SK-N-SH treated with all-trans-retinoic acid at 6 μM for 48 hours (cell line): ENCODE results near the gene GSTP1.

ENCODE experiments used
- ARNTL ChIP-seq: fragments of 450-650 bp; formaldehyde crosslinking; IDR thresholded peaks from 2 replicates; pipeline ENCODE4 v1.5.0; 2020; ENCODE audit warnings: low read depth, mild to moderate bottlenecking, moderate library complexity, borderline replicate concordance
- BACH2 ChIP-seq: fragments of 250-450 bp; sonication (Bioruptor Pico); IDR thresholded peaks from 2 replicates; pipeline ENCODE4 v1.9.0; 2021; ENCODE audit warnings: mild to moderate bottlenecking, borderline replicate concordance
- CSDC2 ChIP-seq: fragments of 250-450 bp; sonication (Bioruptor Pico); IDR thresholded peaks from 2 replicates; pipeline ENCODE4 v1.5.0; 2020; ENCODE audit warnings: mild to moderate bottlenecking, moderate library complexity
- GLIS3 ChIP-seq: fragments of 250-450 bp; sonication (Bioruptor Pico); IDR thresholded peaks from 2 replicates; pipeline ENCODE4 v1.5.0; 2020; ENCODE audit warnings: mild to moderate bottlenecking, moderate library complexity
- OSR1 ChIP-seq: fragments of 250-450 bp; sonication (Bioruptor Pico); IDR thresholded peaks from 2 replicates; pipeline ENCODE4 v1.8.0; 2022; ENCODE audit warnings: moderate library complexity, mild to moderate bottlenecking, inconsistent platforms
- PPARA ChIP-seq: fragments of 250-450 bp; sonication (Bioruptor Pico); IDR thresholded peaks from 2 replicates; pipeline ENCODE4 v1.5.0; 2020; ENCODE audit warnings: mild to moderate bottlenecking, borderline replicate concordance
- RARB ChIP-seq: fragments of 250-450 bp; sonication (Bioruptor Pico); IDR thresholded peaks from 2 replicates; pipeline ENCODE4 v1.8.0; 2021; ENCODE audit warnings: mild to moderate bottlenecking, moderate library complexity
- SNAI2 ChIP-seq: fragments of 250-450 bp; sonication (Bioruptor Pico); IDR thresholded peaks from 2 replicates; pipeline ENCODE4 v1.5.0; 2020; ENCODE audit warnings: mild to moderate bottlenecking, moderate library complexity
- TOX ChIP-seq: fragments of 250-450 bp; sonication (Bioruptor Pico); IDR thresholded peaks from 2 replicates; pipeline ENCODE4 v1.8.0; 2021; ENCODE audit warnings: mild to moderate bottlenecking, moderate library complexity, borderline replicate concordance
- ZFP3 ChIP-seq: fragments of 250-450 bp; sonication (Bioruptor Pico); IDR thresholded peaks from 2 replicates; pipeline ENCODE4 v1.5.0; 2020; ENCODE audit warnings: mild to moderate bottlenecking, moderate library complexity
- ZFP30 ChIP-seq: fragments of 450-650 bp; formaldehyde crosslinking; IDR thresholded peaks from 2 replicates; pipeline ENCODE4 v1.5.0; 2022; ENCODE audit warnings: mild to moderate bottlenecking, moderate library complexity
- ZNF70 ChIP-seq: fragments of 450-650 bp; formaldehyde crosslinking; IDR thresholded peaks from 2 replicates; pipeline ENCODE4 v1.5.0; 2020; ENCODE audit warnings: mild to moderate bottlenecking, moderate library complexity
- TF ChIP-seq, protein P1 (sequence below): fragments of 250-450 bp; sonication (Bioruptor Pico); IDR thresholded peaks from 2 replicates; pipeline ENCODE4 v1.5.0; 2020; ENCODE audit warnings: mild to moderate bottlenecking, moderate library complexity

DNA sequence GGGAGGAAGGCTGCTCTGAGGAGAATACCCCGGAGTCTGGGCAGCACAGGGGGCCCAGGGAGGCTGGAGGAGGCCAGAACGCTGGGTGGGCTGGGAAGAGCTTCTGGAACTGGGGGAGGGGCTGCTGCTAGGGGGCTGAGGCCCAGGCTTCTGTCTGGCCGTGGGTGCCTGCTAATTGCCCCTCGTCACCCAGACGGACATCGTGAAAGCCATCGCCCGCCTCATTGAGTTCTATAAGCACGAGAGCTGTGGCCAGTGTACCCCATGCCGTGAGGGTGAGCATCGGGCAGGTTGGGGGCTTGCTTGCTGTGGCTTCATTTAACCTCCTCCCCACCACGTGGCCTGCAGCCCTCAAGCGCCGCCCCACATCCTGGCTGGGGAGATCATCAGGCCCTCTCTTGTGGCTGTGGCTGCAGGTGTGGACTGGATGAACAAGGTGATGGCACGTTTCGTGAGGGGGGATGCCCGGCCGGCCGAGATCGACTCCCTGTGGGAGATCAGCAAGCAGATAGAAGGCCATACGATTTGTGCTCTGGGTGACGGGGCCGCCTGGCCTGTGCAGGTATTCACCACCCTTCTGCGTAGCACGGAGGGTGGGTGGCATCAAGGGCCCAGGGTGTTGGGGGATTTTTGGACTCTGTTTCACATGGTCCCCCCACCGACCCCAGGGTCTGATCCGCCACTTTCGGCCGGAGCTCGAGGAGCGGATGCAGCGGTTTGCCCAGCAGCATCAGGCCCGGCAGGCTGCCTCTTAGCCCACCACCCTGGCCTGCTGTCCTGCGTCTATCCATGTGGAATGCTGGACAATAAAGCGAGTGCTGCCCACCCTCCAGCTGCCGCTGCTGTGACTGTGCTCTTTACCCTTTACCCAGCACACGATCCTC is 28.3 kb downstream of the GSTP1 start:
- TF ChIP-seq GLIS3 (CRISPR knock-in tag) (no peak), ZFP3 (CRISPR knock-in tag) (no peak), RARB (no peak), TOX (CRISPR knock-in tag) (no peak), ARNTL (CRISPR knock-in tag) (no peak), CSDC2 (no peak), ZNF70 (CRISPR knock-in tag) (no peak), SNAI2 (CRISPR knock-in tag) (no peak), OSR1 (no peak), BACH2 (CRISPR knock-in tag) (no peak), ZFP30 (no peak), PPARA (no peak)
- TF ChIP-seq, protein P1, sequence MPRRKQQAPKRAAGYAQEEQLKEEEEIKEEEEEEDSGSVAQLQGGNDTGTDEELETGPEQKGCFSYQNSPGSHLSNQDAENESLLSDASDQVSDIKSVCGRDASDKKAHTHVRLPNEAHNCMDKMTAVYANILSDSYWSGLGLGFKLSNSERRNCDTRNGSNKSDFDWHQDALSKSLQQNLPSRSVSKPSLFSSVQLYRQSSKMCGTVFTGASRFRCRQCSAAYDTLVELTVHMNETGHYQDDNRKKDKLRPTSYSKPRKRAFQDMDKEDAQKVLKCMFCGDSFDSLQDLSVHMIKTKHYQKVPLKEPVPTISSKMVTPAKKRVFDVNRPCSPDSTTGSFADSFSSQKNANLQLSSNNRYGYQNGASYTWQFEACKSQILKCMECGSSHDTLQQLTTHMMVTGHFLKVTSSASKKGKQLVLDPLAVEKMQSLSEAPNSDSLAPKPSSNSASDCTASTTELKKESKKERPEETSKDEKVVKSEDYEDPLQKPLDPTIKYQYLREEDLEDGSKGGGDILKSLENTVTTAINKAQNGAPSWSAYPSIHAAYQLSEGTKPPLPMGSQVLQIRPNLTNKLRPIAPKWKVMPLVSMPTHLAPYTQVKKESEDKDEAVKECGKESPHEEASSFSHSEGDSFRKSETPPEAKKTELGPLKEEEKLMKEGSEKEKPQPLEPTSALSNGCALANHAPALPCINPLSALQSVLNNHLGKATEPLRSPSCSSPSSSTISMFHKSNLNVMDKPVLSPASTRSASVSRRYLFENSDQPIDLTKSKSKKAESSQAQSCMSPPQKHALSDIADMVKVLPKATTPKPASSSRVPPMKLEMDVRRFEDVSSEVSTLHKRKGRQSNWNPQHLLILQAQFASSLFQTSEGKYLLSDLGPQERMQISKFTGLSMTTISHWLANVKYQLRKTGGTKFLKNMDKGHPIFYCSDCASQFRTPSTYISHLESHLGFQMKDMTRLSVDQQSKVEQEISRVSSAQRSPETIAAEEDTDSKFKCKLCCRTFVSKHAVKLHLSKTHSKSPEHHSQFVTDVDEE, result no peak
